Stomach (tissue), 9 donors: Measurements from ENCODE around the gene IL20. TPM values are rescaled to one million over a fixed set of nuclear protein-coding genes. Genes with fewer than 3 reads are reported as not detected.
"Not testable (repeated sequence)": the region's sequence is repeated elsewhere in the genome, so short reads cannot be mapped to it uniquely, and the experiment has no call there.

ENCODE experiments used
- DNase-seq, 2 donors: peaks; one replicate each; pipeline versions ENCODE4 v3.0.0 to v3.0.0-alpha.2; 2013 to 2019
- H3K27ac ChIP-seq, 5 donors: fragments of 200-600 bp in 4 of 5; sonication (generic) in 4 of 5; one replicate each; pipeline ENCODE4 v1.5.1; 2013 to 2019; ENCODE audit warnings: mild to moderate bottlenecking in 1 of 5, moderate library complexity in 1 of 5
- H3K27me3 ChIP-seq, 3 donors: fragments of 200-600 bp; sonication (generic); one replicate each; pipeline ENCODE4 v1.5.1; 2017 to 2019; ENCODE audit warnings: mixed run types in 1 of 3
- H3K36me3 ChIP-seq, 4 donors: fragments of 200-600 bp; sonication (generic); 1 replicate in 3 of 4; 2 replicates in 1 of 4; pipeline ENCODE4 v1.5.1; 2016 to 2019
- H3K4me1 ChIP-seq, 4 donors: fragments of 200-600 bp; sonication (generic); one replicate each; pipeline ENCODE4 v1.5.1; 2016 to 2019
- H3K4me3 ChIP-seq, 4 donors: fragments of 200-600 bp; sonication (generic) in 3 of 4; one replicate each; pipeline ENCODE4 v1.5.1; 2016 to 2019; ENCODE audit warnings: mild to moderate bottlenecking in 1 of 4
- H3K9me3 ChIP-seq, 4 donors: fragments of 200-600 bp; sonication (generic); one replicate each; pipeline ENCODE4 v1.5.1; 2016 to 2019
- CTCF ChIP-seq, 7 experiments: fragments of 450-650 bp in 4 of 7; fragments of 200-600 bp in 3 of 7; sonication (generic) in 3 of 7; IDR thresholded peaks; one replicate each; pipeline ENCODE4 v1.5.1; 2016 to 2019; ENCODE audit warnings: antibody characterized with exemption in 7 of 7, control low read depth in 2 of 7, mild to moderate bottlenecking in 1 of 7
- EP300 ChIP-seq: sonication (generic); formaldehyde crosslinking; IDR thresholded peaks from one replicate; pipeline ENCODE4 v1.6.1; 2017; ENCODE audit warnings: antibody characterized with exemption
- POLR2A ChIP-seq, 4 donors: fragments of 450-650 bp; IDR thresholded peaks; one replicate each; pipeline ENCODE4 v1.6.1; 2016; ENCODE audit warnings: antibody characterized with exemption in 4 of 4, control low read depth in 2 of 4, mild to moderate bottlenecking in 1 of 4, moderate library complexity in 1 of 4
- POLR2AphosphoS5 ChIP-seq, 3 donors: sonication (generic); formaldehyde crosslinking; IDR thresholded peaks; one replicate each; pipeline ENCODE4 v1.6.1; 2016; ENCODE audit warnings: antibody characterized with exemption in 3 of 3
- WGBS, 5 donors: extraction: QIAGEN DNeasy Blood & Tissue Kit in 3 of 5; methylation state at CpG; one replicate each; pipeline versions ENCODE4 v1.1.5 to v1.1.7; 2013 to 2018; 5-methylcytosine and 5-hydroxymethylcytosine counted together
- intact Hi-C: fragments of 100-400 bp; cut with DNase I; formaldehyde crosslinking; loops from one replicate; pipeline ENCODE4 v1.15.1; 2023; ENCODE audit warnings: low total_unique reads
- polyA plus RNA-seq, 3 donors: library from polyadenylated mRNA; stranded (reverse); fragments of 200-250 nt; gene quantifications; one replicate each; pipeline ENCODE4 v1.2.3, GENCODE V29; 2013
- total RNA-seq, 5 donors: library from RNA; depleted of rRNA; stranded (reverse); fragments of >200 nt; gene quantifications; one replicate each; pipeline versions ENCODE4 v1.1.0 to v1.2.3, GENCODE V29; 2014 to 2016
- donor health status: healthy with polysubstance abuse.
- donor health status: Bipolar disorder and iron deficiency.
- donor health status: healthy.

IL20 gene
- total and polyA plus RNA-seq, 8 donors = 0.13 TPM; not detected in 7

GRCh38 chr1:206850401-206850800, 15.0 kb upstream of the IL20 start:
- WGBS, 5 donors = 79 to 89% (median 84%) methylated on average over 2 of the region's 2 CpGs
- Histone ChIP-seq H3K27me3 (no peaks in the 10 kb centered on the region), H3K27ac (no peak overlapping the region), H3K4me3 (no peak overlapping the region), H3K36me3 (no peaks in the 10 kb centered on the region), H3K4me1 (peaks cover 0 to 11% (median 2%) of the 10 kb centered on the region in 4 donors), H3K9me3 (no peaks in the 10 kb centered on the region)
- no peak for DNase-seq
- TF ChIP-seq POLR2AphosphoS5 (IDR thresholded peaks at IDR 0.05) (no peak), CTCF (IDR thresholded peaks at IDR 0.05) (no peak), POLR2A (IDR thresholded peaks at IDR 0.05) (no peak), EP300 (no peak)
- intact Hi-C loops = no loop called here

GRCh38 chr1:206851341-206852010, 13.9 kb upstream of the IL20 start:
- Histone ChIP-seq H3K27me3 (no peaks in the 10 kb centered on the region), H3K27ac (no peak overlapping the region), H3K9me3 (no peaks in the 10 kb centered on the region), H3K4me1 (peaks cover 0 to 11% (median 2%) of the 10 kb centered on the region in 4 donors), H3K4me3 (no peak overlapping the region), H3K36me3 (no peaks in the 10 kb centered on the region)
- TF ChIP-seq EP300 (no peak), CTCF (IDR thresholded peaks at IDR 0.05) (no peak), POLR2A (IDR thresholded peaks at IDR 0.05) (no peak), POLR2AphosphoS5 (IDR thresholded peaks at IDR 0.05) (no peak)
- intact Hi-C loops = no loop called here
- WGBS, 5 donors = 74 to 80% (median 75%) methylated on average over 5 of the region's 5 CpGs
- no peak for DNase-seq

- H3K4me3 ChIP-seq, H3K36me3 ChIP-seq, intact Hi-C loops, DNase-seq, H3K27ac ChIP-seq, H3K27me3 ChIP-seq, H3K4me1 ChIP-seq, H3K9me3 ChIP-seq: not testable (repeated sequence)
- 92 to 97% (median 96%) methylated on average over 2 of the region's 2 CpGs for WGBS, 5 donors
These were observed 12.8 kb upstream of the IL20 start for GRCh38 chr1:206852662-206853061.

DNA sequence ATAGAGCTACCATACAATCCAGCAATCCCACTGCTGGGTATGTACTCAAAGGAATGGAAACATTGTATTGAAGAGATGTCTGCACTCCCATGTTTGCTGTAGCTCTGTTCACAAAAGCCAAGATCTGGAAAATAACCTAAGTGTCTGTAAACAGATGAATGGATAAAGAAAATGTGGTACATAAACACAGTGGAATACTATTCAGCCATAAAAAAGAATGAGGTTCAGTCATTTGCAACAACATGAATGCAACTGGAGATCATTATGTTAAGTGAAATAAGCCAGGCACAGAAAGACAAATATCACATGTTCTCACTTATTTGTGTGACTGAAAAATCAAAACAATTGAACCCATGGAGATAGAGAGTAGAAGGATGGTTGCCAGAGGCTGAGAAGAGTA, 11.7 kb upstream of the IL20 start:
- H3K9me3 ChIP-seq, DNase-seq, intact Hi-C loops, H3K27ac ChIP-seq, H3K36me3 ChIP-seq, H3K4me3 ChIP-seq, H3K4me1 ChIP-seq, H3K27me3 ChIP-seq: not testable (repeated sequence)

- 59 to 73% (median 63%) methylated on average over 3 of the region's 3 CpGs for WGBS, 5 donors
- Histone ChIP-seq H3K9me3 (no peaks in the 10 kb centered on the region), H3K27ac (no peak overlapping the region), H3K36me3 (no peaks in the 10 kb centered on the region), H3K4me1 (peaks cover 0 to 4% (median 0%) of the 10 kb centered on the region in 4 donors), H3K4me3 (no peak overlapping the region), H3K27me3 (no peaks in the 10 kb centered on the region)
- DNase-seq = peak in 1 of 2 donors; percentile 76
- intact Hi-C loops = no loop called here
- TF ChIP-seq EP300 = no peak
- no peak for TF ChIP-seq CTCF (IDR thresholded peaks at IDR 0.05)
- no peak for TF ChIP-seq POLR2A (IDR thresholded peaks at IDR 0.05)
- TF ChIP-seq POLR2AphosphoS5 (IDR thresholded peaks at IDR 0.05) = no peak
These were observed 10.9 kb upstream of the IL20 start for GRCh38 chr1:206854401-206855129.
